ENCODE results near the gene KRTAP10-8. TPM values are rescaled to one million over a fixed set of nuclear protein-coding genes. Genes with fewer than 3 reads are reported as not detected.

Gene KRTAP10-8
- total and polyA plus RNA-seq, 2 of the 4 experiments (the other 2 are of a cell fraction): not detected

DNA sequence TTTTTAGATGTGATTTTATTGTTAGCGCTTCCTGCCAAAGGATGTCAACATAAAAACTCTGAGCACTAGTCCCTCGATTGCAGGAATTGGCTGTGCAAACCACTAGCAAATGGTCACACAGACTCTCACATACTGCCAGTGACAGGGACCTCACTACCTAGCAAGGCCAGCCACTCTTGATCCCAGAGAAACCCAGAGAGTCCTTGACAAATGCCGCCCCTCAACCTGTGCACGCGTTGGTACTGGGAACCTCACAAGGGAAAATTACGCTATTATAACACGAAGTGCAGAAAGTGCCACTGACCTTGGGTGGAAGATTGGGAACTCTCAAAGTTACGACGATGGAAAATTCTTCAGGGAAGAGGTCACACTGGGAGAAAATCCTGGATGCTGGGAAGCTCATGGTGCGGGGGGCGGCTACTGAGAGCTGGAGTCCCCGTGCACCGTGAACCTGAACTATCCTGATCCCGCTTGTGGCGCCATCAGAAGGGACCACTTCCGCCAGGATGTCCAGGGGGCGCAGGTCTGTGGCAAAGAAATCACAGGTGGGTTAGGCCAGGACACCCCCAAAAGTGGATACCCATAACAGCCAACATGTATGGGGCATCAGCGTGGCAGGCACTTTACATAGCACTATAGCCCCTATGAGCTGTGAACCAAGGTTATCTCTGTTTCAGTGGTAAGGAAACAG is 44.3 kb upstream of the KRTAP10-8 start:
- H3K9ac ChIP-seq (ENCODE audit: low read depth, low read length): no peak overlapping the region
- ChIA-PET POLR2A (ENCODE audit: unreplicated experiment) (no interaction called here), CTCF (interaction anchor here (0.6 kb wide), 1 partner anchor 31 kb away, joined by 3 read pairs; no protein-coding TSS in a partner anchor)
- H3K36me3 ChIP-seq (ENCODE audit: control insufficient read depth, insufficient read depth, low read length): no peaks in the 10 kb centered on the region
- no peak overlapping the region for H3K56ac ChIP-seq (ENCODE audit: extremely low read depth, insufficient read depth, low read length)
- H2BK5ac ChIP-seq (ENCODE audit: low read depth, low read length, poor library complexity, severe bottlenecking): no peak overlapping the region
- no peak overlapping the region for H2AK9ac ChIP-seq (replicated peaks; ENCODE audit: low read depth, low read length, poor library complexity)
- no peak overlapping the region for H3K4me2 ChIP-seq (ENCODE audit: low read depth, low read length)
- no peaks in the 10 kb centered on the region for H3K9me1 ChIP-seq (ENCODE audit: insufficient read depth, low read length)
- no peak for TF ChIP-seq RAD21 (IDR thresholded peaks at IDR 0.05; ENCODE audit: low read length)
- TF ChIP-seq, protein P1, sequence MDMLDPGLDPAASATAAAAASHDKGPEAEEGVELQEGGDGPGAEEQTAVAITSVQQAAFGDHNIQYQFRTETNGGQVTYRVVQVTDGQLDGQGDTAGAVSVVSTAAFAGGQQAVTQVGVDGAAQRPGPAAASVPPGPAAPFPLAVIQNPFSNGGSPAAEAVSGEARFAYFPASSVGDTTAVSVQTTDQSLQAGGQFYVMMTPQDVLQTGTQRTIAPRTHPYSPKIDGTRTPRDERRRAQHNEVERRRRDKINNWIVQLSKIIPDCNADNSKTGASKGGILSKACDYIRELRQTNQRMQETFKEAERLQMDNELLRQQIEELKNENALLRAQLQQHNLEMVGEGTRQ (IDR thresholded peaks at IDR 0.05; ENCODE audit: low read depth, low read length): no peak
- no peak for TF ChIP-seq MAZ (IDR thresholded peaks at IDR 0.05; ENCODE audit: borderline replicate concordance, low read depth, low read length)
- TF ChIP-seq POLR2A (IDR thresholded peaks at IDR 0.05; ENCODE audit: low read depth, low read length): no peak
- TF ChIP-seq, protein P2, sequence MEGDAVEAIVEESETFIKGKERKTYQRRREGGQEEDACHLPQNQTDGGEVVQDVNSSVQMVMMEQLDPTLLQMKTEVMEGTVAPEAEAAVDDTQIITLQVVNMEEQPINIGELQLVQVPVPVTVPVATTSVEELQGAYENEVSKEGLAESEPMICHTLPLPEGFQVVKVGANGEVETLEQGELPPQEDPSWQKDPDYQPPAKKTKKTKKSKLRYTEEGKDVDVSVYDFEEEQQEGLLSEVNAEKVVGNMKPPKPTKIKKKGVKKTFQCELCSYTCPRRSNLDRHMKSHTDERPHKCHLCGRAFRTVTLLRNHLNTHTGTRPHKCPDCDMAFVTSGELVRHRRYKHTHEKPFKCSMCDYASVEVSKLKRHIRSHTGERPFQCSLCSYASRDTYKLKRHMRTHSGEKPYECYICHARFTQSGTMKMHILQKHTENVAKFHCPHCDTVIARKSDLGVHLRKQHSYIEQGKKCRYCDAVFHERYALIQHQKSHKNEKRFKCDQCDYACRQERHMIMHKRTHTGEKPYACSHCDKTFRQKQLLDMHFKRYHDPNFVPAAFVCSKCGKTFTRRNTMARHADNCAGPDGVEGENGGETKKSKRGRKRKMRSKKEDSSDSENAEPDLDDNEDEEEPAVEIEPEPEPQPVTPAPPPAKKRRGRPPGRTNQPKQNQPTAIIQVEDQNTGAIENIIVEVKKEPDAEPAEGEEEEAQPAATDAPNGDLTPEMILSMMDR (conservative IDR thresholded peaks at IDR 0.05; ENCODE audit: low read depth, low read length): no peak
- TF ChIP-seq, protein P3, sequence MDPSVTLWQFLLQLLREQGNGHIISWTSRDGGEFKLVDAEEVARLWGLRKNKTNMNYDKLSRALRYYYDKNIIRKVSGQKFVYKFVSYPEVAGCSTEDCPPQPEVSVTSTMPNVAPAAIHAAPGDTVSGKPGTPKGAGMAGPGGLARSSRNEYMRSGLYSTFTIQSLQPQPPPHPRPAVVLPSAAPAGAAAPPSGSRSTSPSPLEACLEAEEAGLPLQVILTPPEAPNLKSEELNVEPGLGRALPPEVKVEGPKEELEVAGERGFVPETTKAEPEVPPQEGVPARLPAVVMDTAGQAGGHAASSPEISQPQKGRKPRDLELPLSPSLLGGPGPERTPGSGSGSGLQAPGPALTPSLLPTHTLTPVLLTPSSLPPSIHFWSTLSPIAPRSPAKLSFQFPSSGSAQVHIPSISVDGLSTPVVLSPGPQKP (IDR thresholded peaks at IDR 0.05; ENCODE audit: borderline replicate concordance, low read depth, low read length): no peak
- no peak for TF ChIP-seq BHLHE40 (IDR thresholded peaks at IDR 0.05; ENCODE audit: low read depth, low read length)
- no peak for TF ChIP-seq MAFK (IDR thresholded peaks at IDR 0.05; ENCODE audit: low read depth, low read length)
- TF ChIP-seq SMC3 (IDR thresholded peaks at IDR 0.05; ENCODE audit: low read depth, low read length): no peak
- TF ChIP-seq RCOR1 (IDR thresholded peaks at IDR 0.05; ENCODE audit: insufficient replicate concordance, low read length): no peak
- no peak for TF ChIP-seq NFE2L2 (IDR thresholded peaks at IDR 0.05; ENCODE audit: low read depth, low read length)
- TF ChIP-seq RFX5 (IDR thresholded peaks at IDR 0.05; ENCODE audit: low read depth, low read length): no peak
- no peak for TF ChIP-seq CHD1 (IDR thresholded peaks at IDR 0.05; ENCODE audit: low read depth, low read length)
- TF ChIP-seq FOS (IDR thresholded peaks at IDR 0.05; ENCODE audit: low read depth, low read length): no peak
- TF ChIP-seq CEBPB (IDR thresholded peaks at IDR 0.05; ENCODE audit: low read depth, low read length): no peak
- no peak for TF ChIP-seq MXI1 (IDR thresholded peaks at IDR 0.05; ENCODE audit: borderline replicate concordance, low read depth, low read length)
- H3K9me3 ChIP-seq (ENCODE audit: control insufficient read depth, insufficient read depth, low read length): peaks cover 4% of the 10 kb centered on the region
- no peak overlapping the region for H2AFZ ChIP-seq (replicated peaks; ENCODE audit: low read length, poor library complexity)
- H4K20me1 ChIP-seq (ENCODE audit: insufficient read depth, low read length): no peaks in the 10 kb centered on the region
- H2BK15ac ChIP-seq (ENCODE audit: low read depth, low read length): no peak overlapping the region
- dilution Hi-C loops (cut with HindIII; ENCODE audit: low sequenced_read_pairs, unreplicated experiment): no loop called here
- no peak for DNase-seq
- no peak overlapping the region for H4K8ac ChIP-seq (ENCODE audit: low read depth in 2 of 2, low read length in 2 of 2)
- WGBS, 2 experiments (ENCODE audit: extremely low coverage in 2 of 2, insufficient read length in 1 of 2): 84% methylated on average over 10 of the region's 18 CpGs; no CpG with 5 or more reads in 1 of the 2 experiments
- H2BK120ac ChIP-seq (ENCODE audit: low read depth, low read length): no peak overlapping the region
- intact Hi-C loops (cut with micrococcal nuclease): no loop called here
- H3K27me3 ChIP-seq (ENCODE audit: control insufficient read depth, insufficient read depth, low read length): no peaks in the 10 kb centered on the region; the same call in 1 of the 2 replicates
- H3K4ac ChIP-seq (ENCODE audit: low read depth, low read length): no peak overlapping the region
- no peak overlapping the region for H3K4me3 ChIP-seq (ENCODE audit: insufficient read depth, low read depth, low read length)
- no peak overlapping the region for H3K27ac ChIP-seq (ENCODE audit: insufficient read depth, low read length)
- no peak overlapping the region for H2BK20ac ChIP-seq (ENCODE audit: low read depth, low read length)
- no peak overlapping the region for H3K18ac ChIP-seq (ENCODE audit: low read depth, low read length)
- no peak overlapping the region for H4K91ac ChIP-seq (ENCODE audit: insufficient read depth, low read depth, low read length)
- BruUV-seq (replicated peaks): no TSS peak
- H2AK5ac ChIP-seq (ENCODE audit: low read depth, low read length): no peak overlapping the region
- H3K4me1 ChIP-seq (ENCODE audit: control insufficient read depth, insufficient read depth, low read length): no peaks in the 10 kb centered on the region
- no peak for ATAC-seq (ENCODE audit: low read depth)
- in situ Hi-C loops (cut with MboI; ENCODE audit: low sequenced_read_pairs): no loop called here
- no peak overlapping the region for H3K23ac ChIP-seq (ENCODE audit: low read depth, low read length)
- no peaks in the 10 kb centered on the region for H3K79me1 ChIP-seq (ENCODE audit: low read depth in 1 of 2, low read length in 2 of 2)
- no peak overlapping the region for H4K5ac ChIP-seq (ENCODE audit: low read depth, low read length)
- H3K14ac ChIP-seq (replicated peaks; ENCODE audit: low read depth, low read length): no peak overlapping the region

All from IMR-90 (cell line).